ENCODE results near the gene ADCYAP1R1. TPM values are rescaled to one million over a fixed set of nuclear protein-coding genes. Genes with fewer than 3 reads are reported as not detected.

Gene ADCYAP1R1
- polyA plus RNA-seq, 3 donors: not detected

GRCh38 chr7:31069860-31070555 lies 17.9 kb downstream of the ADCYAP1R1 start:
- WGBS (ENCODE audit: insufficient coverage): 81% methylated on average over 3 of the region's 4 CpGs
- no peaks in the 10 kb centered on the region for H3K36me3 Mint-ChIP-seq

GRCh38 chr7:31070991-31071644 lies 19.0 kb downstream of the ADCYAP1R1 start:
- Mint-ChIP-seq H3K9me3 (peaks cover 0 to 3% (median 0%) of the 10 kb centered on the region in 7 donors), H3K27me3 (ENCODE audit: low read depth in 3 of 3) (peaks cover 2 to 9% (median 6%) of the 10 kb centered on the region in 3 donors), H3K27ac (no peak overlapping the region), H3K4me1 (no peaks in the 10 kb centered on the region), H3K4me3 (no peak overlapping the region), H3K36me3 (no peaks in the 10 kb centered on the region)
- intact Hi-C loops (cut with micrococcal nuclease): no loop called here
- Histone ChIP-seq H3K36me3 (replicated peaks in 1 of 2; ENCODE audit: control insufficient read depth in 1 of 2, insufficient read depth in 2 of 2, low read length in 2 of 2) (no peaks in the 10 kb centered on the region), H3K79me2 (ENCODE audit: insufficient read depth, low read length) (no peaks in the 10 kb centered on the region), H3K4me2 (replicated peaks; ENCODE audit: extremely low read depth, low read length, poor library complexity, severe bottlenecking) (no peak overlapping the region), H2AFZ (ENCODE audit: insufficient read depth, low read depth, low read length, poor library complexity, severe bottlenecking) (no peak overlapping the region), H3K27ac (ENCODE audit: low read depth in 1 of 2, low read length in 2 of 2) (no peak overlapping the region), H3K9me3 (replicated peaks in 1 of 2; ENCODE audit: control insufficient read depth in 1 of 2, insufficient read depth in 1 of 2, low read length in 2 of 2) (no peaks in the 10 kb centered on the region), H4K20me1 (ENCODE audit: insufficient read depth, low read length) (no peaks in the 10 kb centered on the region), H3K9ac (ENCODE audit: insufficient read depth, low read length, poor library complexity, severe bottlenecking) (no peak overlapping the region), H3K27me3 (ENCODE audit: control insufficient read depth in 2 of 2, insufficient read depth in 2 of 2, low read length in 2 of 2) (no peaks in the 10 kb centered on the region), H3K4me3 (replicated peaks in 1 of 3; ENCODE audit: low read depth in 2 of 3, low read length in 3 of 3) (no peak overlapping the region), H3K4me1 (ENCODE audit: control insufficient read depth in 1 of 2, insufficient read depth in 2 of 2, low read length in 2 of 2) (no peaks in the 10 kb centered on the region)
- DNase-seq: no peak
- TF ChIP-seq CTCF (IDR thresholded peaks at IDR 0.05): no peak
- 95% methylated on average over 4 of the region's 8 CpGs for WGBS (ENCODE audit: insufficient coverage)

More at GRCh38 chr7:31069860-31070555, 17.9 kb downstream of the ADCYAP1R1 start:
- H3K9ac ChIP-seq (ENCODE audit: insufficient read depth, low read length, poor library complexity, severe bottlenecking): no peak overlapping the region
- Mint-ChIP-seq H3K27ac (no peak overlapping the region), H3K9me3 (peaks cover 0 to 3% (median 0%) of the 10 kb centered on the region in 7 donors), H3K27me3 (ENCODE audit: low read depth in 3 of 3) (peaks cover 1 to 9% (median 3%) of the 10 kb centered on the region in 3 donors), H3K4me3 (no peak overlapping the region), H3K4me1 (no peaks in the 10 kb centered on the region)
- H3K27me3 ChIP-seq (ENCODE audit: control insufficient read depth in 2 of 2, insufficient read depth in 2 of 2, low read length in 2 of 2): no peaks in the 10 kb centered on the region
- H3K4me3 ChIP-seq (replicated peaks in 1 of 3; ENCODE audit: low read depth in 2 of 3, low read length in 3 of 3): no peak overlapping the region
- H3K27ac ChIP-seq (ENCODE audit: low read depth in 1 of 2, low read length in 2 of 2): no peak overlapping the region
- intact Hi-C loops (cut with micrococcal nuclease): no loop called here
- no peak for TF ChIP-seq CTCF (IDR thresholded peaks at IDR 0.05)
- no peaks in the 10 kb centered on the region for H4K20me1 ChIP-seq (ENCODE audit: insufficient read depth, low read length)
- no peaks in the 10 kb centered on the region for H3K36me3 ChIP-seq (replicated peaks in 1 of 2; ENCODE audit: control insufficient read depth in 1 of 2, insufficient read depth in 2 of 2, low read length in 2 of 2)
- H3K9me3 ChIP-seq (replicated peaks in 1 of 2; ENCODE audit: control insufficient read depth in 1 of 2, insufficient read depth in 1 of 2, low read length in 2 of 2): no peaks in the 10 kb centered on the region
- no peak overlapping the region for H3K4me2 ChIP-seq (replicated peaks; ENCODE audit: extremely low read depth, low read length, poor library complexity, severe bottlenecking)
- no peak overlapping the region for H2AFZ ChIP-seq (ENCODE audit: insufficient read depth, low read depth, low read length, poor library complexity, severe bottlenecking)
- no peaks in the 10 kb centered on the region for H3K4me1 ChIP-seq (ENCODE audit: control insufficient read depth in 1 of 2, insufficient read depth in 2 of 2, low read length in 2 of 2)
- DNase-seq: no peak
- H3K79me2 ChIP-seq (ENCODE audit: insufficient read depth, low read length): no peaks in the 10 kb centered on the region
